Ovary (tissue), 3 donors: ENCODE measurements around the gene COMMD10.

Experiments used
- CTCF ChIP-seq, 3 donors: fragments of 450-650 bp in 2 of 3; fragments of 200-600 bp in 1 of 3; IDR thresholded peaks; one replicate each; pipeline versions ENCODE4 v1.5.1 to v1.8.0; 2016 to 2022; ENCODE audit warnings: antibody characterized with exemption in 3 of 3, mild to moderate bottlenecking in 1 of 3
- POLR2A ChIP-seq: fragments of 450-650 bp; IDR thresholded peaks from one replicate; pipeline ENCODE4 v1.6.1; 2017; ENCODE audit warnings: antibody characterized with exemption, mild to moderate bottlenecking, moderate library complexity
- donor health status: DM: no; HTN: no; CAD: no.

GRCh38 chr5:116044073-116044472 lies 40.8 kb upstream of the COMMD10 start:
- TF ChIP-seq POLR2A, result no peak
- TF ChIP-seq CTCF (IDR thresholded peaks at IDR 0.05), result no peak
